NCI-H146 (cell line): Measurements from ENCODE around the gene KISS1.
A peak's percentile ranks its signal among the peaks of the same experiment; 100 is the strongest.

Source experiments
- DNase-seq: peaks from one replicate; lab custom pipeline; 2025; lab: John Stamatoyannopoulos, UW

KISS1 gene

GRCh38 chr1:204218552-204218951, 22.3 kb upstream of the KISS1 start:
- no peak for DNase-seq

- DNase-seq: no peak
Measured at GRCh38 chr1:204217648-204218000, 21.3 kb upstream of the KISS1 start.

- DNase-seq: no peak
Measured at GRCh38 chr1:204216880-204217647, 20.8 kb upstream of the KISS1 start.

- DNase-seq: no peak
Measured at GRCh38 chr1:204216236-204216635, 19.9 kb upstream of the KISS1 start.

GRCh38 chr1:204213668-204214662, 17.7 kb upstream of the KISS1 start, which contains the start of gene GOLT1A:
GOLT1A (minus strand) TSS chr1:204213988; CDS start chr1:204213906, 82 bp downstream.
- DNase-seq: peak; percentile 81

GRCh38 chr1:204212715-204213114, 16.4 kb upstream of the KISS1 start:
- DNase-seq: no peak

GRCh38 chr1:204211046-204211445, 14.8 kb upstream of the KISS1 start:
- no peak for DNase-seq

- peak; percentile 55 for DNase-seq
Measured at GRCh38 chr1:204207136-204207616, 10.9 kb upstream of the KISS1 start.

GRCh38 chr1:204206121-204206520, 9.8 kb upstream of the KISS1 start:
- no peak for DNase-seq

- no peak for DNase-seq
Measured at GRCh38 chr1:204205486-204205885, 9.2 kb upstream of the KISS1 start.

- no peak for DNase-seq
Measured at GRCh38 chr1:204204944-204205343, 8.7 kb upstream of the KISS1 start.

- DNase-seq: no peak
Measured at GRCh38 chr1:204203206-204203767, 7.0 kb upstream of the KISS1 start.

- DNase-seq: no peak
Measured at GRCh38 chr1:204202481-204202880, 6.2 kb upstream of the KISS1 start.

GRCh38 chr1:204201348-204202040, 5.2 kb upstream of the KISS1 start:
- DNase-seq: no peak

- no peak for DNase-seq
Measured at GRCh38 chr1:204199579-204199978, 3.3 kb upstream of the KISS1 start.

GRCh38 chr1:204198348-204199340, 2.4 kb upstream of the KISS1 start:
- no peak for DNase-seq

- DNase-seq: no peak
Measured at GRCh38 chr1:204197068-204197467, 777 bp upstream of the KISS1 start.

- DNase-seq: no peak
Measured at GRCh38 chr1:204194771-204195170, 1.5 kb downstream of the KISS1 start.

- no peak for DNase-seq
Measured at GRCh38 chr1:204194080-204194479, 2.2 kb downstream of the KISS1 start.

- no peak for DNase-seq
Measured at GRCh38 chr1:204192589-204193352, 3.5 kb downstream of the KISS1 start.
